ENCODE data around the gene CLIC5.
A peak's percentile ranks its signal among the peaks of the same experiment; 100 is the strongest.
"Not testable (repeated sequence)": the region's sequence is repeated elsewhere in the genome, so short reads cannot be mapped to it uniquely, and the experiment has no call there.

The CLIC5 gene

GRCh38 chr6:45929421-45930361 is 86.0 kb downstream of the CLIC5 start:
- DNase-seq (ENCODE audit: extremely low read depth in 1 of 2, low read depth in 1 of 2): no peak

- no peak for DNase-seq (ENCODE audit: extremely low read depth in 1 of 2, low read depth in 1 of 2)
These were observed 86.8 kb downstream of the CLIC5 start for GRCh38 chr6:45928721-45929305.

- DNase-seq (ENCODE audit: extremely low read depth in 1 of 2, low read depth in 1 of 2): no peak
These were observed 88.0 kb downstream of the CLIC5 start for GRCh38 chr6:45927421-45928320.

- not testable (repeated sequence) for DNase-seq (ENCODE audit: extremely low read depth in 1 of 2, low read depth in 1 of 2)
These were observed 89.2 kb downstream of the CLIC5 start for GRCh38 chr6:45926423-45926822.

GRCh38 chr6:45924763-45925342 is 90.8 kb downstream of the CLIC5 start:
- no peak for DNase-seq (ENCODE audit: extremely low read depth in 1 of 2, low read depth in 1 of 2)

- peak; percentile 33 to 76 for DNase-seq (ENCODE audit: extremely low read depth in 1 of 2, low read depth in 1 of 2)
These were observed 91.7 kb downstream of the CLIC5 start for GRCh38 chr6:45923831-45924391.

GRCh38 chr6:45922728-45923351 is 92.8 kb downstream of the CLIC5 start:
- DNase-seq (ENCODE audit: extremely low read depth in 1 of 2, low read depth in 1 of 2): peak; percentile 40 to 60

- no peak for DNase-seq (ENCODE audit: extremely low read depth in 1 of 2, low read depth in 1 of 2)
These were observed 93.9 kb downstream of the CLIC5 start for GRCh38 chr6:45921691-45922281.

- no peak for DNase-seq (ENCODE audit: extremely low read depth in 1 of 2, low read depth in 1 of 2)
These were observed 94.7 kb downstream of the CLIC5 start for GRCh38 chr6:45920819-45921511.

GRCh38 chr6:45917439-45917838 is 98.2 kb downstream of the CLIC5 start:
- no peak for DNase-seq (ENCODE audit: extremely low read depth in 1 of 2, low read depth in 1 of 2)

GRCh38 chr6:45916692-45917091 is 99.0 kb downstream of the CLIC5 start:
- DNase-seq (ENCODE audit: extremely low read depth in 1 of 2, low read depth in 1 of 2): no peak

- DNase-seq (ENCODE audit: extremely low read depth in 1 of 2, low read depth in 1 of 2): no peak
These were observed 99.7 kb downstream of the CLIC5 start for GRCh38 chr6:45915780-45916468.

GRCh38 chr6:45911691-45912090 is 104.0 kb downstream of the CLIC5 start:
- DNase-seq (ENCODE audit: extremely low read depth in 1 of 2, low read depth in 1 of 2): no peak

GRCh38 chr6:45903959-45904358 is 111.7 kb downstream of the CLIC5 start:
- DNase-seq (ENCODE audit: extremely low read depth in 1 of 2, low read depth in 1 of 2): no peak

- no peak for DNase-seq (ENCODE audit: extremely low read depth in 1 of 2, low read depth in 1 of 2)
These were observed 112.7 kb downstream of the CLIC5 start for GRCh38 chr6:45902984-45903383.

GRCh38 chr6:45901767-45902650 is 113.7 kb downstream of the CLIC5 start:
- no peak for DNase-seq (ENCODE audit: extremely low read depth in 1 of 2, low read depth in 1 of 2)

All from stimulated activated CD8-positive, alpha-beta memory T cell treated with anti-CD3 and anti-CD28 coated beads, Interleukin-7, amount 100 ng/mL, for 48 hours (primary cell).